ENCODE measurements around the gene FDPS.

Gene FDPS

DNA sequence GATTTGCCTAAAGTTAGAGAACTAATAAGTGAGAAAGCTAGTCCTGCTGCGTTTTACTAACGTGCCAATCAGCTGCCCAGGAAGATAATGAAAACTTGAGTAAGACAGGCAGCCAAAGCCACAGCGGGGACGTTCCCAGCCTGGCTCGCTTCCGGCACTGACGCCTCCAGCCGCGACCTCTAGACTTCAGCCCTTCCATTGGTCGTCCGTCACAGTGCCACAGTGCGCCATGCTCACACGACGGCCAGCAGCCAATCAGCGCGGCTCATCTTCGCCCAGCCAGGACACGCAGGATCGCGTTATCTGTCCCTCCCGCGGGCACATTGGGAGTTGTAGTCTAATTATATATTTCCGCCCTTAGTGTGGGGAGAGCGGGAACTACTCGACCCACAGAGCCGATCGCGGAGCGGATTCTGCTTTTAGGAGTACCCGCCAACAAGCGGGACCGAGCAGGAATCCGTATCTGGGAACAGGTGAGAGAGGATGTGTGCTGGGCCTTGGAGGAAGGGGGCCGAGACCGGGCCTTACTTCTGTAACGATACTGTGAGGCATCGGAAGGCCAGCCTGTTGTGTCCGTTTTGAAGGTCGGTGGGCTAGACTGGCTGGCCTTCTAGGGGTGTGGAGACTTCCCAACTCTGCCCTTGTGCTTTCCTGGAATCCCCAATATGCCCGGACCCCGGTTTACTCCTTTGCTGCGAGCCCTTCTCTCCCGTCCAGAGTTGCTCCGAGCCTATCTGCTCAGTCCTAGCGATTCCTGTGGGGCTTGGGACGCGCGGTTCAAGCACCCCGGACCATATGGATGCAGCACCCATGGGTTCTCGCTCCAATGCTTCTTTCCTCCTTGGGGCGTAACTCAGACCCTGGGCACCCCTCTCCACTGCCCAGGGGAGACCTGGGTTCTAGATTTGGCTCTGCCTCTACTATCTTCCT, at the start of gene FDPS (continued):
- TF ChIP-seq, protein P1, sequence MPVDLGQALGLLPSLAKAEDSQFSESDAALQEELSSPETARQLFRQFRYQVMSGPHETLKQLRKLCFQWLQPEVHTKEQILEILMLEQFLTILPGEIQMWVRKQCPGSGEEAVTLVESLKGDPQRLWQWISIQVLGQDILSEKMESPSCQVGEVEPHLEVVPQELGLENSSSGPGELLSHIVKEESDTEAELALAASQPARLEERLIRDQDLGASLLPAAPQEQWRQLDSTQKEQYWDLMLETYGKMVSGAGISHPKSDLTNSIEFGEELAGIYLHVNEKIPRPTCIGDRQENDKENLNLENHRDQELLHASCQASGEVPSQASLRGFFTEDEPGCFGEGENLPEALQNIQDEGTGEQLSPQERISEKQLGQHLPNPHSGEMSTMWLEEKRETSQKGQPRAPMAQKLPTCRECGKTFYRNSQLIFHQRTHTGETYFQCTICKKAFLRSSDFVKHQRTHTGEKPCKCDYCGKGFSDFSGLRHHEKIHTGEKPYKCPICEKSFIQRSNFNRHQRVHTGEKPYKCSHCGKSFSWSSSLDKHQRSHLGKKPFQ (tag by site-specific recombination; IDR thresholded peaks at IDR 0.05) = no peak
- no peak for TF ChIP-seq ZNF530 (tag by site-specific recombination; IDR thresholded peaks at IDR 0.05; ENCODE audit: low read depth)
- TF ChIP-seq ZNF211 (tag by site-specific recombination; IDR thresholded peaks at IDR 0.05; ENCODE audit: low read depth) = no peak
- TF ChIP-seq, protein P2, sequence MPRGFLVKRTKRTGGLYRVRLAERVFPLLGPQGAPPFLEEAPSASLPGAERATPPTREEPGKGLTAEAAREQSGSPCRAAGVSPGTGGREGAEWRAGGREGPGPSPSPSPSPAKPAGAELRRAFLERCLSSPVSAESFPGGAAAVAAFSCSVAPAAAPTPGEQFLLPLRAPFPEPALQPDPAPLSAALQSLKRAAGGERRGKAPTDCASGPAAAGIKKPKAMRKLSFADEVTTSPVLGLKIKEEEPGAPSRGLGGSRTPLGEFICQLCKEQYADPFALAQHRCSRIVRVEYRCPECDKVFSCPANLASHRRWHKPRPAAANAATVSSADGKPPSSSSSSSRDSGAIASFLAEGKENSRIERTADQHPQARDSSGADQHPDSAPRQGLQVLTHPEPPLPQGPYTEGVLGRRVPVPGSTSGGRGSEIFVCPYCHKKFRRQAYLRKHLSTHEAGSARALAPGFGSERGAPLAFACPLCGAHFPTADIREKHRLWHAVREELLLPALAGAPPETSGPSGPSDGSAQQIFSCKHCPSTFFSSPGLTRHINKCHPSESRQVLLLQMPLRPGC (tag by site-specific recombination; IDR thresholded peaks at IDR 0.05) = no peak
- TF ChIP-seq ZNF214 (tag by site-specific recombination; IDR thresholded peaks at IDR 0.05; ENCODE audit: borderline replicate concordance) = no peak
- TF ChIP-seq, protein P3, sequence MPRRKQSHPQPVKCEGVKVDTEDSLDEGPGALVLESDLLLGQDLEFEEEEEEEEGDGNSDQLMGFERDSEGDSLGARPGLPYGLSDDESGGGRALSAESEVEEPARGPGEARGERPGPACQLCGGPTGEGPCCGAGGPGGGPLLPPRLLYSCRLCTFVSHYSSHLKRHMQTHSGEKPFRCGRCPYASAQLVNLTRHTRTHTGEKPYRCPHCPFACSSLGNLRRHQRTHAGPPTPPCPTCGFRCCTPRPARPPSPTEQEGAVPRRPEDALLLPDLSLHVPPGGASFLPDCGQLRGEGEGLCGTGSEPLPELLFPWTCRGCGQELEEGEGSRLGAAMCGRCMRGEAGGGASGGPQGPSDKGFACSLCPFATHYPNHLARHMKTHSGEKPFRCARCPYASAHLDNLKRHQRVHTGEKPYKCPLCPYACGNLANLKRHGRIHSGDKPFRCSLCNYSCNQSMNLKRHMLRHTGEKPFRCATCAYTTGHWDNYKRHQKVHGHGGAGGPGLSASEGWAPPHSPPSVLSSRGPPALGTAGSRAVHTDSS (tag by site-specific recombination; IDR thresholded peaks at IDR 0.05) = no peak
- TF ChIP-seq ZNF311 (tag by site-specific recombination; IDR thresholded peaks at IDR 0.05; ENCODE audit: borderline replicate concordance) = no peak
- peak; percentile 97 for TF ChIP-seq ZNF76 (tag by site-specific recombination; IDR thresholded peaks at IDR 0.05; ENCODE audit: borderline replicate concordance, low read depth)
- TF ChIP-seq ZNF24 (tag by site-specific recombination; IDR thresholded peaks at IDR 0.05) = no peak
- TF ChIP-seq ZNF600 (tag by site-specific recombination; IDR thresholded peaks at IDR 0.05) = no peak; the same call in 1 of the 2 replicates
- TF ChIP-seq, protein P4, sequence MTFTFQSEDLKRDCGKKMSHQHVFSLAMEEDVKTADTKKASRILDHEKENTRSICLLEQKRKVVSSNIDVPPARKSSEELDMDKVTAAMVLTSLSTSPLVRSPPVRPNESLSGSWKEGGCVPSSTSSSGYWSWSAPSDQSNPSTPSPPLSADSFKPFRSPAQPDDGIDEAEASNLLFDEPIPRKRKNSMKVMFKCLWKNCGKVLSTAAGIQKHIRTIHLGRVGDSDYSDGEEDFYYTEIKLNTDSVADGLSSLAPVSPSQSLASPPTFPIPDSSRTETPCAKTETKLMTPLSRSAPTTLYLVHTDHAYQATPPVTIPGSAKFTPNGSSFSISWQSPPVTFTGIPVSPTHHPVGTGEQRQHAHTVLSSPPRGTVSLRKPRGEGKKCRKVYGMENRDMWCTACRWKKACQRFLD (tag by site-specific recombination; IDR thresholded peaks at IDR 0.05) = no peak
- TF ChIP-seq, protein P5, sequence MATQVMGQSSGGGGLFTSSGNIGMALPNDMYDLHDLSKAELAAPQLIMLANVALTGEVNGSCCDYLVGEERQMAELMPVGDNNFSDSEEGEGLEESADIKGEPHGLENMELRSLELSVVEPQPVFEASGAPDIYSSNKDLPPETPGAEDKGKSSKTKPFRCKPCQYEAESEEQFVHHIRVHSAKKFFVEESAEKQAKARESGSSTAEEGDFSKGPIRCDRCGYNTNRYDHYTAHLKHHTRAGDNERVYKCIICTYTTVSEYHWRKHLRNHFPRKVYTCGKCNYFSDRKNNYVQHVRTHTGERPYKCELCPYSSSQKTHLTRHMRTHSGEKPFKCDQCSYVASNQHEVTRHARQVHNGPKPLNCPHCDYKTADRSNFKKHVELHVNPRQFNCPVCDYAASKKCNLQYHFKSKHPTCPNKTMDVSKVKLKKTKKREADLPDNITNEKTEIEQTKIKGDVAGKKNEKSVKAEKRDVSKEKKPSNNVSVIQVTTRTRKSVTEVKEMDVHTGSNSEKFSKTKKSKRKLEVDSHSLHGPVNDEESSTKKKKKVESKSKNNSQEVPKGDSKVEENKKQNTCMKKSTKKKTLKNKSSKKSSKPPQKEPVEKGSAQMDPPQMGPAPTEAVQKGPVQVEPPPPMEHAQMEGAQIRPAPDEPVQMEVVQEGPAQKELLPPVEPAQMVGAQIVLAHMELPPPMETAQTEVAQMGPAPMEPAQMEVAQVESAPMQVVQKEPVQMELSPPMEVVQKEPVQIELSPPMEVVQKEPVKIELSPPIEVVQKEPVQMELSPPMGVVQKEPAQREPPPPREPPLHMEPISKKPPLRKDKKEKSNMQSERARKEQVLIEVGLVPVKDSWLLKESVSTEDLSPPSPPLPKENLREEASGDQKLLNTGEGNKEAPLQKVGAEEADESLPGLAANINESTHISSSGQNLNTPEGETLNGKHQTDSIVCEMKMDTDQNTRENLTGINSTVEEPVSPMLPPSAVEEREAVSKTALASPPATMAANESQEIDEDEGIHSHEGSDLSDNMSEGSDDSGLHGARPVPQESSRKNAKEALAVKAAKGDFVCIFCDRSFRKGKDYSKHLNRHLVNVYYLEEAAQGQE (tag by site-specific recombination; IDR thresholded peaks at IDR 0.05) = 0 out of 2 replicates have a peak, but pooled peaks have one; percentile 10
- TF ChIP-seq ZNF404 (tag by site-specific recombination; IDR thresholded peaks at IDR 0.05) = no peak
- TF ChIP-seq ZNF791 (tag by site-specific recombination; IDR thresholded peaks at IDR 0.05) = no peak
- TF ChIP-seq FEZF1 (tag by site-specific recombination; IDR thresholded peaks at IDR 0.05) = no peak
- peak; percentile 99 for TF ChIP-seq SP2 (tag by site-specific recombination; IDR thresholded peaks at IDR 0.05)
- TF ChIP-seq SP7 (tag by site-specific recombination; IDR thresholded peaks at IDR 0.05) = peak; percentile 4; the same call in 1 of the 2 replicates
- TF ChIP-seq, protein P6, sequence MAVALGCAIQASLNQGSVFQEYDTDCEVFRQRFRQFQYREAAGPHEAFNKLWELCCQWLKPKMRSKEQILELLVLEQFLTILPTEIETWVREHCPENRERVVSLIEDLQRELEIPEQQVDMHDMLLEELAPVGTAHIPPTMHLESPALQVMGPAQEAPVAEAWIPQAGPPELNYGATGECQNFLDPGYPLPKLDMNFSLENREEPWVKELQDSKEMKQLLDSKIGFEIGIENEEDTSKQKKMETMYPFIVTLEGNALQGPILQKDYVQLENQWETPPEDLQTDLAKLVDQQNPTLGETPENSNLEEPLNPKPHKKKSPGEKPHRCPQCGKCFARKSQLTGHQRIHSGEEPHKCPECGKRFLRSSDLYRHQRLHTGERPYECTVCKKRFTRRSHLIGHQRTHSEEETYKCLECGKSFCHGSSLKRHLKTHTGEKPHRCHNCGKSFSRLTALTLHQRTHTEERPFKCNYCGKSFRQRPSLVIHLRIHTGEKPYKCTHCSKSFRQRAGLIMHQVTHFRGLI (tag by site-specific recombination; IDR thresholded peaks at IDR 0.05) = 0 out of 2 replicates have a peak, but pooled peaks have one; percentile 12
- TF ChIP-seq ZBTB7A (tag by site-specific recombination; IDR thresholded peaks at IDR 0.05; ENCODE audit: low read depth) = peak; percentile 42; the same call in 1 of the 2 replicates
- no peak for TF ChIP-seq ZFP69B (tag by site-specific recombination; IDR thresholded peaks at IDR 0.05)
- TF ChIP-seq TCF7L2 (IDR thresholded peaks at IDR 0.05; ENCODE audit: borderline replicate concordance, low read depth, low read length) = no peak
- TF ChIP-seq ZSCAN16 (tag by site-specific recombination; IDR thresholded peaks at IDR 0.05) = no peak
- TF ChIP-seq SP3 (tag by site-specific recombination; IDR thresholded peaks at IDR 0.05) = peak; percentile 82
- TF ChIP-seq HOXA7 (CRISPR knock-in tag; IDR thresholded peaks at IDR 0.05; ENCODE audit: borderline replicate concordance) = no peak
- TF ChIP-seq ZNF223 (tag by site-specific recombination; IDR thresholded peaks at IDR 0.05) = no peak
- TF ChIP-seq ZNF658 (tag by site-specific recombination; IDR thresholded peaks at IDR 0.05) = no peak
- no peak for TF ChIP-seq ZNF184 (tag by site-specific recombination; IDR thresholded peaks at IDR 0.05)

All from HEK293 (cell line).